HEK293T (cell line): ENCODE results near the gene GRIA2.

ENCODE experiments used
- CTCF ChIA-PET: fragments of 350-600 bp; formaldehyde crosslinking; extraction: SDS; loops from one replicate; lab custom pipeline; 2021; ENCODE audit warnings: antibody characterized with exemption, inconsistent platforms; lab: Yijun Ruan, JAX
- POLR2A ChIA-PET: fragments of 350-600 bp; formaldehyde crosslinking; extraction: SDS; loops from one replicate; lab custom pipeline; 2020; ENCODE audit warnings: antibody characterized with exemption, inconsistent platforms; lab: Yijun Ruan, JAX
- DNase-seq: peaks from one replicate; pipeline ENCODE4 v3.0.0; 2012; ENCODE audit warnings: mixed read lengths; ENCODE audit errors: extremely low spot score
- ARNT ChIP-seq: fragments of 450-650 bp; IDR thresholded peaks from 2 replicates; pipeline ENCODE4 v1.6.1; 2017; ENCODE audit warnings: mild to moderate bottlenecking
- BHLHE40 ChIP-seq: fragments of 450-650 bp; IDR thresholded peaks from 2 replicates; pipeline ENCODE4 v1.6.1; 2016; ENCODE audit warnings: mild to moderate bottlenecking, moderate library complexity, borderline replicate concordance
- CTBP1 ChIP-seq: fragments of 450-650 bp; IDR thresholded peaks from 2 replicates; pipeline ENCODE4 v1.6.1; 2016; ENCODE audit warnings: borderline replicate concordance
- ELF4 ChIP-seq: fragments of 450-650 bp; IDR thresholded peaks from 2 replicates; pipeline ENCODE4 v1.6.1; 2017; ENCODE audit warnings: antibody characterized with exemption
- FOXA1 ChIP-seq: fragments of 450-650 bp; IDR thresholded peaks from 2 replicates; pipeline ENCODE4 v1.6.1; 2016; ENCODE audit warnings: mild to moderate bottlenecking
- FOXK2 ChIP-seq: fragments of 450-650 bp; IDR thresholded peaks from 2 replicates; pipeline ENCODE4 v1.6.1; 2016; ENCODE audit warnings: mild to moderate bottlenecking
- FOXM1 ChIP-seq: fragments of 450-650 bp; IDR thresholded peaks from 2 replicates; pipeline ENCODE4 v1.6.1; 2017; ENCODE audit warnings: mild to moderate bottlenecking, borderline replicate concordance
- HDGF ChIP-seq: fragments of 450-650 bp; IDR thresholded peaks from 2 replicates; pipeline ENCODE4 v1.6.1; 2017; ENCODE audit warnings: antibody characterized with exemption, borderline replicate concordance
- L3MBTL2 ChIP-seq: fragments of 450-650 bp; conservative IDR thresholded peaks from 2 replicates; pipeline ENCODE4 v1.6.1; 2016; ENCODE audit warnings: mild to moderate bottlenecking
- LEF1 ChIP-seq: fragments of 450-650 bp; IDR thresholded peaks from 2 replicates; pipeline ENCODE4 v1.6.1; 2017; ENCODE audit warnings: mild to moderate bottlenecking, borderline replicate concordance
- NFRKB ChIP-seq: fragments of 450-650 bp; IDR thresholded peaks from 2 replicates; pipeline ENCODE4 v1.6.1; 2016; ENCODE audit warnings: mild to moderate bottlenecking, moderate library complexity
- PKNOX1 ChIP-seq: fragments of 450-650 bp; IDR thresholded peaks from 2 replicates; pipeline ENCODE4 v1.6.1; 2016
- SP1 ChIP-seq: fragments of 450-650 bp; IDR thresholded peaks from 2 replicates; pipeline ENCODE4 v1.6.1; 2017
- SUZ12 ChIP-seq: fragments of 450-650 bp; IDR thresholded peaks from 2 replicates; pipeline ENCODE4 v1.6.1; 2016; ENCODE audit warnings: mild to moderate bottlenecking
- TARDBP ChIP-seq: fragments of 450-650 bp; IDR thresholded peaks from 2 replicates; pipeline ENCODE4 v1.6.1; 2016
- ZNF384 ChIP-seq: fragments of 450-650 bp; IDR thresholded peaks from 2 replicates; pipeline ENCODE4 v1.6.1; 2016

Gene GRIA2

GRCh38 chr4:157314906-157315305 is 94.4 kb downstream of the GRIA2 start:
- CTCF ChIA-PET, result no interaction called here
- TF ChIP-seq FOXA1, result no peak
- TF ChIP-seq BHLHE40, result no peak
- no peak for TF ChIP-seq PKNOX1
- no peak for TF ChIP-seq TARDBP
- TF ChIP-seq ZNF384, result no peak
- no peak for TF ChIP-seq CTBP1
- TF ChIP-seq FOXM1, result no peak
- no peak for TF ChIP-seq LEF1
- TF ChIP-seq L3MBTL2, result no peak
- no peak for TF ChIP-seq SUZ12
- TF ChIP-seq ARNT, result no peak
- TF ChIP-seq FOXK2, result no peak
- TF ChIP-seq HDGF, result no peak
- no peak for TF ChIP-seq NFRKB
- TF ChIP-seq SP1, result no peak
- TF ChIP-seq ELF4, result no peak
- POLR2A ChIA-PET, result no interaction called here
- no peak for DNase-seq

GRCh38 chr4:157315968-157316367 is 95.4 kb downstream of the GRIA2 start:
- ChIA-PET CTCF (no interaction called here), POLR2A (no interaction called here)
- no peak for DNase-seq
- no peak for TF ChIP-seq LEF1
- TF ChIP-seq FOXA1, result no peak
- no peak for TF ChIP-seq PKNOX1
- TF ChIP-seq HDGF, result no peak
- no peak for TF ChIP-seq SP1
- no peak for TF ChIP-seq ARNT
- TF ChIP-seq SUZ12, result no peak
- no peak for TF ChIP-seq ZNF384
- no peak for TF ChIP-seq TARDBP
- TF ChIP-seq FOXM1, result no peak
- no peak for TF ChIP-seq ELF4
- no peak for TF ChIP-seq L3MBTL2
- TF ChIP-seq BHLHE40, result no peak
- no peak for TF ChIP-seq CTBP1
- TF ChIP-seq FOXK2, result no peak
- no peak for TF ChIP-seq NFRKB

- POLR2A ChIA-PET, result no interaction called here
- no peak for DNase-seq
- TF ChIP-seq ELF4 (no peak), ARNT (no peak), SUZ12 (no peak), LEF1 (no peak), TARDBP (no peak), L3MBTL2 (no peak), BHLHE40 (no peak), SP1 (no peak), ZNF384 (no peak)
- CTCF ChIA-PET, result no interaction called here
Measured at GRCh38 chr4:157320092-157320491, 99.6 kb downstream of the GRIA2 start.

- POLR2A ChIA-PET, result no interaction called here
- CTCF ChIA-PET, result no interaction called here
- no peak for DNase-seq
- TF ChIP-seq FOXA1, result no peak
Measured at GRCh38 chr4:157327666-157328065, 107.1 kb downstream of the GRIA2 start.

GRCh38 chr4:157357887-157358286 is 137.4 kb downstream of the GRIA2 start:
- CTCF ChIA-PET, result no interaction called here
- TF ChIP-seq TARDBP, result no peak
- no peak for TF ChIP-seq FOXA1
- no peak for TF ChIP-seq FOXM1
- no peak for TF ChIP-seq ARNT
- POLR2A ChIA-PET, result no interaction called here
- DNase-seq, result no peak

- POLR2A ChIA-PET, result no interaction called here
- CTCF ChIA-PET, result no interaction called here
- TF ChIP-seq CTBP1 (no peak), NFRKB (no peak), LEF1 (no peak), BHLHE40 (no peak), TARDBP (no peak), FOXA1 (no peak), HDGF (no peak), ELF4 (no peak), L3MBTL2 (no peak), FOXM1 (no peak), FOXK2 (no peak), SUZ12 (no peak), ZNF384 (no peak), ARNT (no peak)
- no peak for DNase-seq
Measured at GRCh38 chr4:157358439-157358838, 137.9 kb downstream of the GRIA2 start.

- CTCF ChIA-PET, result no interaction called here
- TF ChIP-seq ELF4 (no peak), FOXA1 (no peak), ZNF384 (no peak), NFRKB (no peak), TARDBP (no peak), FOXK2 (no peak), BHLHE40 (no peak), L3MBTL2 (no peak), SUZ12 (no peak), ARNT (no peak), SP1 (no peak), FOXM1 (no peak), LEF1 (no peak), CTBP1 (no peak), PKNOX1 (no peak), HDGF (no peak)
- DNase-seq, result no peak
- POLR2A ChIA-PET, result no interaction called here
Measured at GRCh38 chr4:157358851-157359250, 138.3 kb downstream of the GRIA2 start.
